ENCODE results near the gene PTPN14. TPM values are rescaled to one million over a fixed set of nuclear protein-coding genes. Genes with fewer than 3 reads are reported as not detected.
A peak's percentile ranks its signal among the peaks of the same experiment; 100 is the strongest.

The PTPN14 gene
- total RNA-seq, 1 experiment from 2014 or later = 76.4 TPM

- H3K4me1 ChIP-seq (ENCODE audit: insufficient read depth, low read length) = peaks cover 6% of the 10 kb centered on the region; the same call in 1 of the 2 replicates
- no peak overlapping the region for H2BK15ac ChIP-seq (ENCODE audit: low read depth, low read length)
Measured at GRCh38 chr1:214417545-214418210, 133.7 kb downstream of the PTPN14 start.

More at GRCh38 chr1:214417545-214418210, 133.7 kb downstream of the PTPN14 start:
- no peak overlapping the region for H4K8ac ChIP-seq (replicated peaks; ENCODE audit: insufficient read length, low read depth, low read length)
- no peak overlapping the region for H2BK5ac ChIP-seq (ENCODE audit: insufficient read length, low read length)
- no peaks in the 10 kb centered on the region for H4K20me1 ChIP-seq (ENCODE audit: control insufficient read depth, insufficient read depth, insufficient read length)
- H3K27me3 Mint-ChIP-seq (ENCODE audit: low read depth) = no peaks in the 10 kb centered on the region
- no peak overlapping the region for H3K23ac ChIP-seq (ENCODE audit: insufficient read length, low read depth, low read length)
- H3K79me1 ChIP-seq (ENCODE audit: insufficient read depth, low read depth, low read length, poor library complexity, severe bottlenecking) = no peaks in the 10 kb centered on the region
- H3K4me2 ChIP-seq (ENCODE audit: insufficient read depth, insufficient read length, low read length) = no peak overlapping the region
- WGBS (ENCODE audit: extremely low coverage, insufficient read length, low lambda C conversion rate) = no CpG with 5 or more reads among the region's 9 CpGs
- no peak overlapping the region for H4K5ac ChIP-seq (ENCODE audit: insufficient read length, low read depth, low read length)
- no peaks in the 10 kb centered on the region for H3K9me3 Mint-ChIP-seq
- no peak overlapping the region for H3K56ac ChIP-seq (ENCODE audit: insufficient read length, low read depth, low read length)
- no peaks in the 10 kb centered on the region for H3K27me3 ChIP-seq (ENCODE audit: insufficient read depth, low read length)
- no peaks in the 10 kb centered on the region; the same call in 1 of the 2 replicates for H3K79me2 ChIP-seq (ENCODE audit: insufficient read depth, low read length)
- H2AK5ac ChIP-seq (ENCODE audit: insufficient read length, low read length) = no peak overlapping the region
- H3K18ac ChIP-seq (ENCODE audit: insufficient read length, low read depth, low read length) = no peak overlapping the region
- H3K27ac ChIP-seq (ENCODE audit: insufficient read length, low read depth, low read length) = no peak overlapping the region
- H3K23me2 ChIP-seq (ENCODE audit: insufficient read length, low read depth, low read length, poor library complexity, severe bottlenecking) = no peaks in the 10 kb centered on the region
- H4K91ac ChIP-seq (ENCODE audit: insufficient read length, low read depth, low read length) = no peak overlapping the region
- H3T11ph ChIP-seq (ENCODE audit: low read length) = no peak overlapping the region
- H3K9me3 ChIP-seq (ENCODE audit: control insufficient read depth, low read depth, low read length) = no peaks in the 10 kb centered on the region
- H3K9ac ChIP-seq (ENCODE audit: extremely low read depth, insufficient read length, low read length) = no peak overlapping the region
- H2BK20ac ChIP-seq (ENCODE audit: low read depth, low read length, poor library complexity, severe bottlenecking) = no peak overlapping the region
- no peak overlapping the region for H2BK12ac ChIP-seq (ENCODE audit: insufficient read length, low read depth, low read length)
- no peaks in the 10 kb centered on the region for H3K36me3 Mint-ChIP-seq (ENCODE audit: insufficient read depth in 1 of 3, low read depth in 3 of 3)
- H2BK120ac ChIP-seq (ENCODE audit: low read depth, low read length, poor library complexity, severe bottlenecking) = no peak overlapping the region
- no peak overlapping the region for H3K4ac ChIP-seq (ENCODE audit: low read depth, low read length)
- no peak overlapping the region for H3K4me3 Mint-ChIP-seq
- H3K27ac Mint-ChIP-seq = peak overlapping the region; percentile 42 to 82 (median 46); a peak in 5 of 7 replicates
- no peak for DNase-seq
- no peak overlapping the region for H2AFZ ChIP-seq (ENCODE audit: low read length)
- peaks cover 44 to 65% of the 10 kb centered on the region in 2 experiments for H3K4me1 Mint-ChIP-seq
- no peak overlapping the region for H3K14ac ChIP-seq (ENCODE audit: insufficient read depth, low read length)
- TF ChIP-seq CTCF (conservative IDR thresholded peaks at IDR 0.05) = no peak
